Spleen (tissue), 7 donors: ENCODE measurements around the gene ERBB2.

ENCODE experiments used
- CTCF ChIP-seq, 11 experiments: fragments of 200-600 bp in 7 of 11; fragments of 450-650 bp in 4 of 11; sonication (generic) in 4 of 11; IDR thresholded peaks in 8 of 11; conservative IDR thresholded peaks in 3 of 11; 1 replicate in 7 of 11; 2 replicates in 4 of 11; pipeline versions ENCODE4 v1.4.0 to v1.8.0; 2016 to 2021; ENCODE audit warnings: antibody characterized with exemption in 11 of 11, inconsistent platforms in 4 of 11, mild to moderate bottlenecking in 1 of 11
- POLR2A ChIP-seq, 3 donors: fragments of 450-650 bp; IDR thresholded peaks; one replicate each; pipeline ENCODE4 v1.5.1; 2017; ENCODE audit warnings: antibody characterized with exemption in 3 of 3, mild to moderate bottlenecking in 1 of 3
- POLR2AphosphoS5 ChIP-seq, 3 donors: sonication (generic); formaldehyde crosslinking; IDR thresholded peaks; one replicate each; pipeline ENCODE4 v1.5.1; 2017; ENCODE audit warnings: antibody characterized with exemption in 3 of 3
- donor health status: DM: no; HTN: no; CAD: no; lungs with moderate emphysema.
- donor health status: DM: no; HTN: no; CAD: no.
- donor health status: DM: no; HTN: no; CAD: no.

GRCh38 chr17:39716879-39717536, 17.1 kb downstream of the ERBB2 start:
- TF ChIP-seq CTCF (IDR thresholded peaks at IDR 0.05 in 8 of 11, conservative IDR thresholded peaks at IDR 0.05 in 3 of 11) (no peak), POLR2AphosphoS5 (IDR thresholded peaks at IDR 0.05) (no peak), POLR2A (IDR thresholded peaks at IDR 0.05) (no peak)
